Measurements from ENCODE around the gene AK9. TPM values are rescaled to one million over a fixed set of nuclear protein-coding genes. Genes with fewer than 3 reads are reported as not detected.

The AK9 gene
- total and polyA plus RNA-seq, 2 of the 4 experiments (the other 2 are of a cell fraction): 1.7 to 1.8 TPM

GRCh38 chr6:109515781-109516409 lies 175.1 kb downstream of the AK9 start:
- ATAC-seq (ENCODE audit: low read depth) (no peak), DNase-seq (no peak)
- TF ChIP-seq MAFK (IDR thresholded peaks at IDR 0.05; ENCODE audit: low read depth, low read length) (no peak), BHLHE40 (IDR thresholded peaks at IDR 0.05; ENCODE audit: low read depth, low read length) (no peak), USF2 (IDR thresholded peaks at IDR 0.05; ENCODE audit: low read depth, low read length) (no peak), NFE2L2 (IDR thresholded peaks at IDR 0.05; ENCODE audit: low read depth, low read length) (no peak), RAD21 (IDR thresholded peaks at IDR 0.05; ENCODE audit: low read length) (no peak), SMC3 (IDR thresholded peaks at IDR 0.05; ENCODE audit: low read depth, low read length) (no peak)
- H2AFZ ChIP-seq (replicated peaks; ENCODE audit: low read length, poor library complexity): no peak overlapping the region
- no peak overlapping the region for H3K18ac ChIP-seq (ENCODE audit: low read depth, low read length)
- H4K91ac ChIP-seq (ENCODE audit: insufficient read depth, low read depth, low read length): no peak overlapping the region
- H3K4me1 ChIP-seq (ENCODE audit: control insufficient read depth, insufficient read depth, low read length): peaks cover 2% of the 10 kb centered on the region; the same call in 1 of the 2 replicates
- H3K4me3 ChIP-seq (ENCODE audit: insufficient read depth, low read depth, low read length): no peak overlapping the region
- no peak overlapping the region for H2BK5ac ChIP-seq (ENCODE audit: low read depth, low read length, poor library complexity, severe bottlenecking)
- H3K36me3 ChIP-seq (ENCODE audit: control insufficient read depth, insufficient read depth, low read length): no peaks in the 10 kb centered on the region
- intact Hi-C loops (cut with micrococcal nuclease): no loop called here
- H3K14ac ChIP-seq (replicated peaks; ENCODE audit: low read depth, low read length): no peak overlapping the region
- H3K4me2 ChIP-seq (ENCODE audit: low read depth, low read length): peak overlapping the region; percentile 65; the same call in 1 of the 2 replicates
- no peaks in the 10 kb centered on the region for H3K9me3 ChIP-seq (ENCODE audit: control insufficient read depth, insufficient read depth, low read length)
- H3K4ac ChIP-seq (ENCODE audit: low read depth, low read length): no peak overlapping the region
- H4K20me1 ChIP-seq (ENCODE audit: insufficient read depth, low read length): no peaks in the 10 kb centered on the region
- peaks cover 3% of the 10 kb centered on the region; the same call in 1 of the 2 replicates for H3K9me1 ChIP-seq (ENCODE audit: insufficient read depth, low read length)
- H3K56ac ChIP-seq (ENCODE audit: extremely low read depth, insufficient read depth, low read length): no peak overlapping the region
- H2BK120ac ChIP-seq (ENCODE audit: low read depth, low read length): no peak overlapping the region
- H4K8ac ChIP-seq (ENCODE audit: low read depth in 2 of 2, low read length in 2 of 2): no peak overlapping the region
- H3K23ac ChIP-seq (ENCODE audit: low read depth, low read length): no peak overlapping the region
- no peak overlapping the region for H3K9ac ChIP-seq (ENCODE audit: low read depth, low read length)
- H3K79me1 ChIP-seq (ENCODE audit: low read depth in 1 of 2, low read length in 2 of 2): no peaks in the 10 kb centered on the region
- H3K27me3 ChIP-seq (ENCODE audit: control insufficient read depth, insufficient read depth, low read length): peaks cover 2% of the 10 kb centered on the region; the same call in 1 of the 2 replicates
- no peak overlapping the region for H2BK20ac ChIP-seq (ENCODE audit: low read depth, low read length)
- no peak overlapping the region for H2AK9ac ChIP-seq (replicated peaks; ENCODE audit: low read depth, low read length, poor library complexity)
- no TSS peak for BruUV-seq (replicated peaks)
- 40% methylated on average over 1 of the region's 6 CpGs; no CpG with 5 or more reads in 1 of the 2 experiments for WGBS, 2 experiments (ENCODE audit: extremely low coverage in 2 of 2, insufficient read length in 1 of 2)
- no peak overlapping the region for H2BK15ac ChIP-seq (ENCODE audit: low read depth, low read length)
- ChIA-PET CTCF (no interaction called here), POLR2A (ENCODE audit: unreplicated experiment) (no interaction called here)
- no peak overlapping the region for H4K5ac ChIP-seq (ENCODE audit: low read depth, low read length)
- in situ Hi-C loops (cut with MboI; ENCODE audit: low sequenced_read_pairs): no loop called here
- no peak overlapping the region for H3K27ac ChIP-seq (ENCODE audit: insufficient read depth, low read length)
- dilution Hi-C loops (cut with HindIII; ENCODE audit: low sequenced_read_pairs, unreplicated experiment): no loop called here
- H2AK5ac ChIP-seq (ENCODE audit: low read depth, low read length): no peak overlapping the region
